Measurements from ENCODE around the gene KLHL29. TPM values are rescaled to one million over a fixed set of nuclear protein-coding genes. Genes with fewer than 3 reads are reported as not detected.

Gene KLHL29
- total and polyA plus RNA-seq, 2 of the 13 experiments (the other 11 are each of a cell fraction or from before 2014, with no cell fraction given), result 0.01 TPM; not detected in 1

GRCh38 chr2:23673830-23674679 is 289.1 kb downstream of the KLHL29 start (continued):
- TF ChIP-seq SNAPC4 (CRISPR knock-in tag; IDR thresholded peaks at IDR 0.05) (no peak), KLF13 (CRISPR knock-in tag; IDR thresholded peaks at IDR 0.05) (no peak), ZSCAN22 (CRISPR knock-in tag; IDR thresholded peaks at IDR 0.05) (no peak), E2F2 (CRISPR knock-in tag; IDR thresholded peaks at IDR 0.05; ENCODE audit: borderline replicate concordance) (no peak), RFXANK (CRISPR knock-in tag; IDR thresholded peaks at IDR 0.05) (no peak), ZNF784 (CRISPR knock-in tag; IDR thresholded peaks at IDR 0.05; ENCODE audit: borderline replicate concordance) (no peak), ZNF136 (CRISPR knock-in tag; IDR thresholded peaks at IDR 0.05; ENCODE audit: low read depth) (no peak), AKNA (CRISPR knock-in tag; IDR thresholded peaks at IDR 0.05; ENCODE audit: borderline replicate concordance) (no peak), ZNF644 (CRISPR knock-in tag; IDR thresholded peaks at IDR 0.05; ENCODE audit: low read depth) (no peak), DMAP1 (CRISPR knock-in tag; IDR thresholded peaks at IDR 0.05) (no peak)
- TF ChIP-seq, protein P1, sequence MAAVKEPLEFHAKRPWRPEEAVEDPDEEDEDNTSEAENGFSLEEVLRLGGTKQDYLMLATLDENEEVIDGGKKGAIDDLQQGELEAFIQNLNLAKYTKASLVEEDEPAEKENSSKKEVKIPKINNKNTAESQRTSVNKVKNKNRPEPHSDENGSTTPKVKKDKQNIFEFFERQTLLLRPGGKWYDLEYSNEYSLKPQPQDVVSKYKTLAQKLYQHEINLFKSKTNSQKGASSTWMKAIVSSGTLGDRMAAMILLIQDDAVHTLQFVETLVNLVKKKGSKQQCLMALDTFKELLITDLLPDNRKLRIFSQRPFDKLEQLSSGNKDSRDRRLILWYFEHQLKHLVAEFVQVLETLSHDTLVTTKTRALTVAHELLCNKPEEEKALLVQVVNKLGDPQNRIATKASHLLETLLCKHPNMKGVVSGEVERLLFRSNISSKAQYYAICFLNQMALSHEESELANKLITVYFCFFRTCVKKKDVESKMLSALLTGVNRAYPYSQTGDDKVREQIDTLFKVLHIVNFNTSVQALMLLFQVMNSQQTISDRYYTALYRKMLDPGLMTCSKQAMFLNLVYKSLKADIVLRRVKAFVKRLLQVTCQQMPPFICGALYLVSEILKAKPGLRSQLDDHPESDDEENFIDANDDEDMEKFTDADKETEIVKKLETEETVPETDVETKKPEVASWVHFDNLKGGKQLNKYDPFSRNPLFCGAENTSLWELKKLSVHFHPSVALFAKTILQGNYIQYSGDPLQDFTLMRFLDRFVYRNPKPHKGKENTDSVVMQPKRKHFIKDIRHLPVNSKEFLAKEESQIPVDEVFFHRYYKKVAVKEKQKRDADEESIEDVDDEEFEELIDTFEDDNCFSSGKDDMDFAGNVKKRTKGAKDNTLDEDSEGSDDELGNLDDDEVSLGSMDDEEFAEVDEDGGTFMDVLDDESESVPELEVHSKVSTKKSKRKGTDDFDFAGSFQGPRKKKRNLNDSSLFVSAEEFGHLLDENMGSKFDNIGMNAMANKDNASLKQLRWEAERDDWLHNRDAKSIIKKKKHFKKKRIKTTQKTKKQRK (IDR thresholded peaks at IDR 0.05; ENCODE audit: low read length), result no peak

Data from HepG2 (cell line).